Measurements from ENCODE around the gene THADA.

THADA gene

DNA sequence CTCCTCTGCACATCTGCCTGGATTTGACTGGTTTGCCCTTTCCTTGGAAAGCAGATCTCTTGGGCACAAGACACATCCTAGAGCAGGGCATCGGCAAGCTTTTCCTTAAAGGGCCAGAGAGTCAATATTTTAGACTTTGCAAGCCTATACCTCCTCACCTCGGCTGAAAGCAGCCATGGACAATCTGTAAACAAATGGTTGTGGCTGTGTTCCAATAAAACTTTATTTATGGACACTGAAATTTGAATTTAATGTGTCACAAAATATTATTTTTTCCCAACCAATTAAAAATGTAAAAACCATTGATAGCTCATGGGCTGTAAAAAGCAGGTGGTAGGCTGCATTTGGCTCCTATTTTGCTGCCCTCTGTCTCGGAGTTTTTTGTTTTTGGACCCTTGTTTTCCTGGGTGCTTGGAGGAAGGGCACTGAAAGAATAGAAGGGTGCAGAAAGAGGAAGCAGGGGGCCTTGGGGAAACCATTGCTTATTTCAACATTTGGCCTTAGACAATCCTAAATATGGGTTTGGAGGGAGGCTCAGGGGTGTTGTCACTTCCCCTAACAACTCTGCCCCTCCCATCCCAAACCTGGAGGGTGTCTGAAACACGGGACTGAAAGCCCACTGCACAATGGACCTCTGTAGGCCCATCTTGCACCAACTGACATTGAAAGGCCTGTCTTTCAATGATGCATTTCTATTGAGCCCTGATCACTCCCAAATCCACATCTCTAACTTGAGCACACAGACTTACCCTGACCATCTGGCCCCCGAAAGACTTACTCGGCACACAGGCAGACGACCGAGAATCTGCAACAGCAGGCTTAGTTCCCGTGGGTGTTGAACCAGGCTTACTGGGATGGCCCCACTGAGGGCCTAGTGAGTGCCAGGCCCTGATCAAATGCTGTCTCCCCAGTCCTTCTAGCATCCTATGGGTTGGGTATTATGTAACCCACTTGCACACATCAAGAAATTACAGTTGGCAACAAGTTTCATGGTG, 362.3 kb downstream of the THADA start:
- no peak for DNase-seq

DNA sequence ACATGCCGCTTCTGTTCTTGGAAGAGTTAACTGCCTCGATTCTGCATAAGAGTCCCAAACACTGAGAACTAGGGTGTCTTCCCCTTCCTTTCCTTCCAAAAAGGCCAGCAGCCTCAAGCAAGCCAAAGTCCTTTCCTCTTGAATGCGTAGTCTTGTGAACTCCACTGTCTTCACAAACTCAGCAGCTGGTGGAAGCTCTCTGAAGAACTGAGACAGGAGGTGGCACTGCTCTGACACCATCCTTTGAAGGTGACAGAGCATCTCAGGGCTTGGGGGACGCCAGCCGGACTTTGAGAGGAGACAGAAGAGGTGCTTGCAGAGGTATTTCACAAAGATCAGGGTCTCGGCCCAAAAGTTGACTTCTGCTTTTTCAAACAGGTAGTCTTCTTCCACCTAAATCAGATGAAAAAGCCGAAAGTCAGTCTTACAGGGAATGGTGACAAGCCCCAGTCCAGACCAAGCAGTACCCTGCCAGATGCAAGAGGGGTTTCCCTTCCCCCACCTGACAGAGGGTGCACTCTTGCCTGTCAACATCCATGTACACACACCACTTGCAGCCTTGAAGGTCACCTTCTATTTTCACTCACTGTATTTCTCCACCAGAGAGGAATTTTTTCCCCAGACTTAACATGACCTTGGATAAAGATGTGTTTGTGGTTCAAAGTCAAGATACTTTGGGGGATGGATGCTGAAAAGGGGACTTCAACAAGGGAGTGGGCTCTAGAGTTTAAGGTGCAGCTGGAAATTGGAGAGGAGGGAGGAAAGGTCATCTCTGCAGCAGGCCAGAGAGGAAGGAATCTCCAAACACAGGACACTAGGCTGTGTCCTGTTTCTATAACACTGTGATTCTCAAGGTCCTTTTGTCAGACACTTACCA, 364.6 kb downstream of the THADA start:
- DNase-seq, result no peak

DNA sequence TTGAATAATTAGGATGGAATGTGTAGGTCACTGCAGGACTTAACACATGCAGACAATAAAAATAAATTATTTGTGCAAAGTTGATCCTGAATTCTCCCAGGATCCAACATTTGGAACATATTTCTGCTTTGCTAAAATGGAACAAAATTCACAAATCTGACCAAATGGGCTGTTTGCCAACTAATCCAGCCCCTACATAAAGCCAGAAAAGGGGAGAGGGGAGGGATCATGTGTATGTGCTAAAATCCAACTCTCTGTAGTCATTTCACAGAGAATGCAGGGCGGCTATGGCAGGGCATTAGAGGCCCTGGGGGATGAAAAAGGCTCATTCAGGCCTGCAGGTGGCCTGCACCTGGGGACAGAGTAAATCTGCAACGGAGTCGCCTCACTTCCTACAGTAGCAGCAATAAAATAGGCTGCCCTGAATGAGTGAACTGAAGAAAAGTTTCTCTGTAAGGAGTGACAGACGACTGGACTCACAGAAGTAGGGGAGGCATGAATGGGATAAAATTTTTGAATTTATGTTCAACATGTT, 365.4 kb downstream of the THADA start:
- no peak for DNase-seq

DNA sequence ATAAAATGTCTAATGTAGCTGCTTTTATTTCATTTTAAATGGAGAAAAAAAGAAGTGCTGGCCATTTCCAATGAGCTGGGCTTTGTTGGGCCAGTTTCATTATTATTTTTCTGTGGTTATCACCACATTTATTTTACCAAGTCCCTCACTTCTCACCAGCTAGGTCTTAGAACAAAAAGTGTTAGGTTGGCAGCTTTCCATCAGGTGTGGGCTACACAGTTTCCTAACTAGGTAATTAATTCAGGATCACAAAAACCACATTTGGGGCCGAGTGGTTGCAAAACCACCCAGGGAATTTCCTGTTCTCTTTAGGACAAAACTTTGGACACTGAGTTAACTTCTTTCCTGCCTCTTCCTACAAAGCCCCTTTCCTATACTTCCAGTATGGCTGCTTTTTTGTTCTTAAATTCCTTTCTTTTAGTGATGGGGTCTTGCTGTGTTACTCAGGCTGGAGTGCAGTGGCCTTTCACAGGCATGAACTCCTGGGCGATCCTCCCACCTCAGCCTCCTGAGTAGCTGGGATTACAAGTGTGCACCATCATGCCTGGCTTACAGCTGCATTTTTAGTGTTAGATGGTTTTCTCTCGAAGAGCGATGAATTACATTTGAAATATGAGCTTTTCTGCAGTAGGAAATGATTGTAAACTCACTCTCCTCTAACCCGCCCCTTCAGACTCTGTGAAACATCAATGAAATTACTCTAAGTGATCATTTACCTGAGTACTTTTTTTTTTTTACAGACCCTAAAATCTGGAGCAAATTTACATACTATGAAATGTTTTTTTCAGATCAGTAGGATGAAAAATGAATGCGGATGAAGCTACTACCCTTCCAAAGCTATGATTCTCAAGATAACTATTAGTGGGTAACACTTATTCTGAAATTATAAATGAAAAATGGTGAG, 366.8 kb downstream of the THADA start:
- peak; percentile 53 for DNase-seq

DNA sequence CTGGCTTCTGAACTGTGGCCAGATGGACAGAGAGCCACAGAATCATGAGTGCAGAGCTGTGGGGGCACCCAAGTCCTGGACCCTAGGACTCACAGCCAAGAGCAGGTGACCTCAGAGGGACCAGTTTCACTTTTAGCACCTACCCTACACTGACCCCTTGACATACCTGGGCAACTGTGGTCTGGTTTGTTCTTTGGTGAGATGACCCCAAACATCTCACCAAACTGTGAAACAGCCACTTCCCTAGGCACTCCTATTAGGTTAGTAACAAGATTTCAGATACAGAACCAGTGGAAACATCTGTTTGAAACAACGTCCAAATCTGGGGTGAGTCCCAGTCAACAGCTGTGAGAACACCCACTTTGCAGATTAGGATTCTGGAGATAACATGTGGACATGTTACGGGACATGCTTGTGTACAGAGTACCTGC, 367.5 kb downstream of the THADA start:
- DNase-seq, result no peak

DNA sequence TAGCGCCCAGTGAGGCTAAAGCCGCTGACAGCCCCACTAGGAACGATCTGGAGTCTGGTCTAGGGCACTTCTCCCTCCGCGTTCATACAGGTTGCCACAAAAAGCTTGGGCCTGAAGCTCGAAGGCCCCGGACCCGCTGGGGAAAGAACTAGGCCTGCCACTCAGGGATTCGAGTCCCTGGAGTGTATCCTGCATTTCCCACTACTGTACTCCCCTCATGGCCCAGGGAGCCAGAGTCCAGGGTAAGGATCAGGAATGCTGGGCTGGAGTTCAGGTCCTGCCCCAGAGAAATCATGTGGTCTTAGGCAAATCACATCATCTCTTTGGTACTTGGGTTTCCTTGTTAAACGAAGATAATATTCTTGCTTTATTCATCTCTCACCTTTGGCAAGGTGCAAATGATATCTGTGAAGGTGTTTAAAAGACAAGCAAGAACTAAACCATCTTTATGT, 368.0 kb downstream of the THADA start:
- DNase-seq, result no peak

DNA sequence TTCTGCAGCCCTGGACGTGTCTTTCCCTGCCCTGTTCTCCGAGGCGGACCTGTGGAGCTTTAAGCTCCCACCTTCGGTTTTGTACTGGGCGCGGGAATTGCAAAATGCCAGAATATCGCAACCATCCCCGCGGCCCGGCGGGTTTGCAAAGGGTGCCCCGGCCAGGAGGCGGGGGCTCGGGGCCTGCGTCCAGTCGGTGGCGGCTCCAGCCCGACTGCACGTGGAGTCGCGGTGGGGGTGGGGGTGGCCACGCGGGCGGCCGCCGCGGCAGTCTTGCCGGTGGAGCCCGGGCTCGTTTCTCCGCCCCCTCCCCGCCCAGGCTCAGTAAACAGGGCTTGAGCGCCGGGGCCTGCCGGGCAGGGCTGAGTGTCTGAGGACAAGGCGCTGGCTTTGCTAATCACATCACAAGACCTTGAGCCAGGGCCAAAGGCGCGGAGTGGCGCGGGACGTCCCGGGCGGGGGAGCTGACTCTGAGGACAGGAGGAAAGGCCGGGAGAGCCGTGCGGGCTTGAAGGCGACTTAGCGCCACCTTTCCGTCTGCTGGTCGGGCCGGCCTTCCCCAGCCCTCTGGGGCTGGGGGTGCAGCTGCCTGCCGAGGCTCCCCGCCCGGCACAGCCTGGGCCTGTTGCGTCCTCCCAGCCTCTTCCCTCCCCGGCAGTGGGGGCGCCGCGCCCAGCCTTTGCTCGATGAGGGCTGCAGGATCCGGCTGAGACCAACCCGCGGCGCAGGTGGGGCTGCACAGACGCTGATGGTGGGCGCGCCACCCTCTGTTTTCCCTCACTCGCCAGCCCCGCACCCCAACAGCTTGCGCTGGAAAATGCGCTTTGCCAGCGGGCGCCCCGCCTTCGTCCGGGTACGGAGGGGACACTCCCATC, 368.6 kb downstream of the THADA start:
- peak; percentile 60 for DNase-seq

DNA sequence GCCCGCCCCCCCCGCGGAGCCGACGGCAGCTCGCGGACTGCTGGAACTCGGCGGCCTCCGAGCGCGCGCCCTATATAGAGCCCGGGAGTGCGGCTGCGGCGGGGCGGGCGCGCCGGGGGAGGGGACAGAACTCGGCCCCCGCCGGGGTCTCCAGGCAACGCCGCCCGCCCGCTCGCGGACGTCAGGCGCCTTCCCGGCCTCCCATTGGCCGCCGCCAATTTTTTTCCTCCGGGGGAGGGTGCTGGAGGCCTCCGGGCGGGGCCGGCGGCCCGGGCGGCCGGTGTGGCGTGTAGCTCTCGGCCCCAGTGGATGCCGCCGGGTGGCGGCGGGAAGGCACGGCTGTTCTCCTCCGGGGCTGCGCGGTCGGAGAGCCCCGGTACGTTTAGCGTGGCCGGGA, 369.3 kb downstream of the THADA start, which contains the start of gene ZFP36L2:
ZFP36L2 (minus strand) TSS at position 49 of the 397 bp plus-strand sequence. CDS start 291 bp downstream, outside the sequence.
- peak; percentile 97 for DNase-seq

DNA sequence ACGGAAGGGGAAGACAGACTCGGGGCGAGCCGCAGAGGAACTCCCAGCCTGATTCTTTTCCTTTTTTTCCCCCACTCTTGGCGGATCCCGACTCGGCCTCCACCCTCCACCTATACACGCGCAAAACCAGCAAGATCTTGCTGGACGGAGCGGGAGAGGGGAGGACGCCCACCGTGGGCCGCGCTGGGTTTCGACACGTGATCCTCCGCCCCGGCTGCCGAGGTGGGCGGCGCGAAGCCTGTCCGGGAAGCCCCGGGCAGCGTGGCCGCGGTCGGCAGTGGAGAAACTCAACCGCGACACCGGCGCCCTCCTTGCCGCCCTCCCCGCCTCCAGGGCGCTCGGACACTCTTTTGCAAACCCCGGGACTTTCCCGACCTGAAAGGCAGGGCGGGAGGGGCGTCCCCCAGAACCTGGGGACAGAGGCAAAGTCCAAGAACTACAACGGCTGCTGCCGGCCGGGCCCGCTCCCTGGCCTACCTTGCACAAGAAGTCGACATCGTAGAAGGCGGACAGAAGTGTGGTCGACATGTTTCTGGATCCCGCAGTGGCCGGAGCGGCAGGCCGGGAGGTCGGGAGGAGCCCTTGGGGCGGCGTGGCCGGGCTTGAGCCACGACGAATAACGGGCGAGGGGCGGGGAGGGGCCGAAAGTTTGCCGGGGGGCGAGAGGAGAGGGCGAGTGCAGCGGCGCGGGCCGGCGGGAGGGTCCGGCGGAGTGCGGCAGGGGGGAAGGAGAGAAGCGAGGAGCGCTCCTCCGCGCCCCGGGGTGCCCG, 369.9 kb downstream of the THADA start:
- DNase-seq, result peak; percentile 79

DNA sequence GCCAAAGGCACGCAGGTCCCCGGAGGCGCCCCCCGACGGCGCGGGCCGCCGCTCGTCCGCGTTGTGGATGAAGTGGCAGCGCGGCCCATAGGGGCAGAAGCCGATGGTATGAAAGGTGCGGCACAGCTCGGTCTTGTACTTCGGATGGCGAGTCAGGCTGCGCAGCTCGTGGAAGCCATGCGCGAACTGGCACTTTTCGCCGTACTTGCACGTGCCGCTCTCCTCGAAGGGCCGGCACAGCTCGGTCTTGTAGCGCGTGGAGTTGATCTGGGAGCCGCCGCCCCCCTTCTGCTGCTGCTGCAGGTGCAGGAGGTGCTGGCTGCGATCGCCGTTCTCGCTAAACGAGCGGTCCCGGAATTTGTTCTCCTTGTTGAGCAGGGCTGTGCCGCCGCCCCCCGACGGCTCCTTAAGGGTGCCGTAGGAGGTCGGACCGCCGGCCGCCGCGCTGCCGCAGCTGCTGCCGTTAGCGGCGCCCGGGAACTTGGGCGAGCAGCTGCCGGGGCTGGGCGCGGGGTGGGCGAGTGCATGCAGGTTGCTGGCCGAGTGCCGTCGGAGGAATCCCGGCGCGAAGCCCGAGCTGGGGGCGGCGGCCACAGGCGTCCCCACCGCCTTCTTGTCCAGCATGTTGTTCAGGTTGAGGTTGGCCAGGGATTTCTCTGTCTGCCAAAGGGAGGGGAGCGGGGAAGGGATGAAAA, 370.6 kb downstream of the THADA start:
- peak; percentile 72 for DNase-seq

DNA sequence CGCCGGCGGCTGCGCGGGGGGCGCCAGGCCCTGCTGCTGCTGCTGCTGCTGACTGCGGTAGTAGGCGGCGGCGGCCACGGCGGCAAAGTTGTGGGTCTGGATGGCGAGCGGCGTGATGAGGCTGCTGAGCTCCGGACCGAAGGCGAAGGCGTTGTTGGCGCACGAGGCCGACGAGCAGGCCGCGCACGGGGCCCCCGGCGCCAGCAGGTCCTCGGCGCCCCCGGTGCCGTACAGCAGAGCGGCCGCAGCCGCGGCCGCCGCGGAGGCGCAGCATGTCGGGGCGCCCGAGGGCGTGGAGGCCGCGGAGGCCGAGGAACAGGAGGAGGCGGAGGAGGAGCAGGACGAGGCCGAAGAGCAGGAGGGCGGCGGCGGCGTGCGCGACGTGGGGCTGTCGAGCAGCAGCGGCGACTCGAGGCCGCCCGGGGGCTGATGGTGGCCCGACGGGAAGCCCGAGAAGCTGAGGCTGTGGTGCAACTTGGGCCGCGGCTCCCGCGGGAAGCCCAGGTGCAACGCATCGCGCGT, 371.2 kb downstream of the THADA start:
- no peak for DNase-seq

DNA sequence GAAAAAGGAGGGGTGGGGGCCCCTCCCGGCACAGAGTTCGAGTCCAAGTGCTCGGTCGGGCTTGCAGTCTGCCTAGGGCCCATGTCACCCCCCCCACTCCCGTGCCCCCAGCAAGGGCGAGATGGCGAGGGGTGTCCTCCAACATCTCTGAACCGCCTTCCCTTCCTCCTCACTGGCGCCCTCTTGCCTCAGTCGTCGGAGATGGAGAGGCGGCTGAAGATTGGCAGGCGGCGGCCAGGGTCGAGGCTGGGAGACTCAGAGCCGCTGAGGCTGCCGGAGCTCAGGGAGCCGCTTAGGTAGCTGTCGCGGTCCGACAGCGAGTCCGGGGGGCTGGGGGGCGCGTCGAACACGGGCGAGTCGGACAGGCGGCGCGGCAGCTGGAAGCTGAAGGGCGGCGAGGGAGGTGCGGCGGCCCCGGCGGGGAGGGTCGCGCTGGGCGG, 371.7 kb downstream of the THADA start:
- DNase-seq, result peak; percentile 82

DNA sequence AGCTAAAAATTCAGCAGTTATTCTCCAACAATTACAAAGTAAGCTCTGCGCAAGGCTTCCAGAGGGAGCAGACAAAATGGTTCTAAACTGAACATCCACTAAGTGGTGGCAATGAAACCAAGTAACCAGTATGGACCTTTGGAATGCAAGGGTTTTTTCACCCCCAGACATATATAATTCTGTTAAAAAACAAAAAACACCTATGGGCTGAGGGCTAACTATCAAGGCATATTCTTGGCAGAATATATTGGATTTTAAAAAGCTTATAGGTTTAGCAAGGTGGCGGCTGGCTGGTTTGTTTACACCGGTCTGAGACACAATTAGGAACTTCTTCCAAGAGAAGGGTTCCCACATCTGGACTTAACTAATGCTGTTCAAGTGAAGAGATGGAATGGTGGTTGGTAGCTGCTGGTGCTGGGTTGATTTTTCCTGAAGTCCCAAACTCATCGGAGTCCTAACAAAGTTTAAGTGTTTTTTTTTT, 372.3 kb downstream of the THADA start:
- no peak for DNase-seq

DNA sequence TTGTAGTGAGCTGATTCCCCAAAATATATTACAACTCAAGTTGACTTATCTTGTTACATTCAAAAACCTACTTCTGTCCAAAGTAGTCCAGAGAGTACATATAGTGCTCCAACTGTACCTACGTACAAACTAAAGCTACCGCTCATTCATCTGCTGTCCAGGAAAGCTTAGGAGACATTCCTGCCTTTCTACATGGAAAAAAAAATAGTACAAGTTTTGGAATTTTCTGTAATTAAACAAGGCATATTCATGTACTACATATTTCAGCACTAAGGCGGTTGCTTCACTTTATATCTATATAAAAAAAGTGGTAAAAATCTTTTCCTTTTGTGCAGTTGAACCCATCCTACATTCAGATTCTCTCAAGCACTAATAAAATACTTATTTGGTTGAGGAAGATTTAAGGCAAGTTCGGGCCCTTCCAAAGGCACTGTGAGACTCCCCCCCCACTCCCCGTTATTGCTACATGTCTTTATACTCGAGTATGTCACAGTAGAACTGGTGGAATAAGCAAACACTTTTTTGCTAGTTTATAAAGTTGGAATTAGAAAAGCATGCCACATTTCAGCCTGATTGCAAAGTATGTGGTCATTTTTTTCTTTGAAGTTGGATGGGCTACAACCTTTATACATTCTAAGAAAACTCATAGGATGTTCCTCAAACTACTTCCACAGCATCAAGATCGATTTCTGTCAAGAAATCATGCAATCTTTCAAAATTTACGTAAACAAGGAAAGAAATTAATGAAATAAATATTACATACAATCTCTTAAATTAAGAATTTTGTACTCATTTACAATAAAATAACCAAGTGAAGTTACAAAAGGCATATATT, 373.1 kb downstream of the THADA start:
- DNase-seq, result no peak

DNA sequence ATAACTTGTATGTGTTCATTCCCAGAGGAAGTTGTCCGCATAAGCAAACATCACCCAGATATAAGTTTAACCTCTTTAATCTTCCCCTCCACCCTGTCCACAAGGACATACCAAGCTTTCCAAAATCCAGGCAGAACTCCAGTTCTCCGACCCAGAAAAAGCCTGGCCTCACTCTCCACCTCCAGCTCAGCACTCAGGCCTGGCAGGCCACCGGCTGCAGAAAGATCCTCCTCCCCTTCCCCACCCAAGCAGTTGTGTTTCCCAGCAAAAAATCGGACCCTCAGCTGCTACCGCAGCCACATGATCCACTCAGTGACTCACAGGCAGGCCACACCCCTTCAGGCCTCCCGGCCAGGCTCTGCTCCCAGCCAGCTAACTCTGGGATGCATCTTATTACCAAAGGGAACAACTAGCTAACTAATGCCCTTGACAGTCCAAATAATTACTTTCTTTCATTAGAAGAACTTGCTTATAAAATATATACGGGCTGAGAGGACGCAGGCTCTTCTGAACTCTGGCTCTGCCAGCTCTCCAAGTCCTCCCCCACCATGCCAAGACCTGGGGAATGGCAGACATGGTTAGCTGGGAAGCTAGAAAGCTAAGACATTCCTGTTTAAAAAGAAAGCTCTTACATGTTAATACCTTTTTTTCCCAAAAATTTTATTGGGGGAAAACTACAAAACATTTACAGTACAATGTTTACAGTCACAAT, 373.9 kb downstream of the THADA start:
- DNase-seq, result peak; percentile 73

DNA sequence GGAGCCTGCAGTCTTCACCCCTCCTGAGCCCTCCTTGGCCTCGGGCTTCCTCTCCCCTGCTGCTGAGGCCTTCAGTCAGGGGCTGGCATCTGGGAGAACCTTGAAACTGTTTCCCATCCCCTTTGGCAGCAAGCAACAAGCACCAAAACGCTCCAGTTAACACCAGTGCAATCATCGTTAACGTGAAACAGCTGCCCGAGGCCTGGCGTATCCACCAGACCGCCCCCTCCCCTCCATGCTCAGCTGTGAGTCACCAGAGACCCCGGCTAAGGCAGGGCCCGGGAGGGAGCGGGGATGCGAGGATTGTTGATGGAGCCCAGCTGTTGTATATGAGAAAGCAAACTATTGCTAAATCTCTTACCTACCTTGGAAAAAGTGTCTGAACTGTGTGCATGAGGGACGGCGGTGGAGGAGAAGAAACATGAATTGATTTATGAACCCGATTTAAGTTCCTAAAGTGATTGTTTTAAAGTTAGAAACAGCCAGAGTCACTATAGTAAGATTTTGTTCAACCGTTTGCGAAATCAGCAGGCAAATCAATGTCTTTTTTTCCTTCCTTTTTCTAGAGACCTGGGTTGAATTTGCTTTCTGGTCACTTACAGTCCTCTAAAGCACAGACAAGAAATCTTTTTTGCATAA, 374.6 kb downstream of the THADA start:
- peak; percentile 50 for DNase-seq

DNA sequence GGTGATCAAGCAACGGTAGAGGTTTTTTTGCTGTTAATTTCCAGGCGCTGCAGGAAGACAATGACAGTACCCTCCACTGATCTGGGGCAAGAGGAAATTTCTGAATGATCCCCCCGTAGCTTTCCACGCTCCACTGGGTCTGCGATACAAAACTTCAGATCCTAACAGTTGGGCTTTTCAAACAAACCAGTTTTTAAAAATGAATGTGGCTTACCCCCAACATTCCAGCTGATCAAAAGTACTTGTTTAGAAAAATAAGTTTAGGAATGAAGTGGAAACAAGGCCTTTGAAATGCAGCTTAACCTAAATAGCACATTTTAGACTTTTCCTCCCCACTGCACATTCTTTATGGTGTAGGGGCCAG, 375.1 kb downstream of the THADA start:
- DNase-seq, result no peak

Data from CD4-positive, alpha-beta T cell treated with Interleukin-4 for 4 hours (primary cell).